Chondrocyte (in vitro differentiated cells): ENCODE measurements around the gene TNPO1. TPM values are rescaled to one million over a fixed set of nuclear protein-coding genes. Genes with fewer than 3 reads are reported as not detected.
A peak's percentile ranks its signal among the peaks of the same experiment; 100 is the strongest.

Source experiments
- DNase-seq: peaks from one replicate; pipeline ENCODE4 v3.0.0; 2021; ENCODE audit warnings: mixed read lengths, low spot score
- H3K27ac Mint-ChIP-seq: one replicate; pipeline ENCODE4 v1.8.0; 2021; ENCODE audit warnings: mild to moderate bottlenecking, moderate library complexity, mixed read lengths; ENCODE audit not compliant: unreplicated experiment
- H3K27me3 Mint-ChIP-seq: 2 replicates; pipeline ENCODE4 v1.8.0; 2021; ENCODE audit warnings: low read depth, mixed read lengths
- H3K36me3 Mint-ChIP-seq: 2 replicates; pipeline ENCODE4 v1.8.0; 2021; ENCODE audit warnings: low read depth, mixed read lengths
- H3K4me1 Mint-ChIP-seq: 2 replicates; pipeline ENCODE4 v1.8.0; 2021; ENCODE audit warnings: low read depth, mild to moderate bottlenecking, mixed read lengths
- H3K4me3 Mint-ChIP-seq: one replicate; pipeline ENCODE4 v1.8.0; 2021; ENCODE audit warnings: mild to moderate bottlenecking, moderate library complexity, mixed read lengths; ENCODE audit not compliant: unreplicated experiment
- H3K9me3 Mint-ChIP-seq: 2 replicates; pipeline ENCODE4 v1.8.0; 2021; ENCODE audit warnings: low read depth, mixed read lengths
- total RNA-seq: library from RNA; stranded (reverse); gene quantifications from 3 replicates; pipeline ENCODE4 v1.2.1, GENCODE V29; 2021
- TF ChIP-seq, protein P1 (sequence below): fragments of 200-600 bp; sonication (generic); IDR thresholded peaks from 2 replicates; pipeline ENCODE4 v1.5.0; 2021; ENCODE audit warnings: antibody characterized with exemption, mild to moderate bottlenecking, moderate library complexity

The TNPO1 gene
- total RNA-seq, 1 donor from 2014 or later = 132 TPM

DNA sequence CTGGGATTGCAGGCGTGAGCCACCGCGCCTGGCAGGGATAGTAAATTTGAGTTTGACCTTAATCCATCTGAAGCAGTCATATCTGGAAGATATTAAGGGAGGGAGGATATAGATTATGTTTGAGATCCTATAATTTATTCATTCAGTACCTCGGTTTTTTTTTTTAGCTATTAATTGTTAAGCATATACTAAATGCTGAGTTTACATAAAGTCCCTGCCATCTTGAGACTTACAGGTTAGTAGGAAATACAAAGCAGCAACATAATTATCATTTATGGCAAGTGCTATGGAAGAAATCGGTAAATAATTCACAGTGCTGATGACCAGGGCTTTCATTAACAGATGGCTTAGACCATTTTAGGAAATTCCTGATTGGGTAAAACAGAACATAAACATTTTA, 72.9 kb downstream of the TNPO1 start:
- DNase-seq = no peak
- peaks cover 2% of the 10 kb centered on the region for H3K4me1 Mint-ChIP-seq
- peaks cover 47% of the 10 kb centered on the region for H3K36me3 Mint-ChIP-seq
- no peak overlapping the region for H3K4me3 Mint-ChIP-seq
- H3K27ac Mint-ChIP-seq = peak overlapping the region; percentile 74
- no peaks in the 10 kb centered on the region for H3K27me3 Mint-ChIP-seq
- no peaks in the 10 kb centered on the region for H3K9me3 Mint-ChIP-seq
- TF ChIP-seq, protein P1, sequence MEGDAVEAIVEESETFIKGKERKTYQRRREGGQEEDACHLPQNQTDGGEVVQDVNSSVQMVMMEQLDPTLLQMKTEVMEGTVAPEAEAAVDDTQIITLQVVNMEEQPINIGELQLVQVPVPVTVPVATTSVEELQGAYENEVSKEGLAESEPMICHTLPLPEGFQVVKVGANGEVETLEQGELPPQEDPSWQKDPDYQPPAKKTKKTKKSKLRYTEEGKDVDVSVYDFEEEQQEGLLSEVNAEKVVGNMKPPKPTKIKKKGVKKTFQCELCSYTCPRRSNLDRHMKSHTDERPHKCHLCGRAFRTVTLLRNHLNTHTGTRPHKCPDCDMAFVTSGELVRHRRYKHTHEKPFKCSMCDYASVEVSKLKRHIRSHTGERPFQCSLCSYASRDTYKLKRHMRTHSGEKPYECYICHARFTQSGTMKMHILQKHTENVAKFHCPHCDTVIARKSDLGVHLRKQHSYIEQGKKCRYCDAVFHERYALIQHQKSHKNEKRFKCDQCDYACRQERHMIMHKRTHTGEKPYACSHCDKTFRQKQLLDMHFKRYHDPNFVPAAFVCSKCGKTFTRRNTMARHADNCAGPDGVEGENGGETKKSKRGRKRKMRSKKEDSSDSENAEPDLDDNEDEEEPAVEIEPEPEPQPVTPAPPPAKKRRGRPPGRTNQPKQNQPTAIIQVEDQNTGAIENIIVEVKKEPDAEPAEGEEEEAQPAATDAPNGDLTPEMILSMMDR = no peak

DNA sequence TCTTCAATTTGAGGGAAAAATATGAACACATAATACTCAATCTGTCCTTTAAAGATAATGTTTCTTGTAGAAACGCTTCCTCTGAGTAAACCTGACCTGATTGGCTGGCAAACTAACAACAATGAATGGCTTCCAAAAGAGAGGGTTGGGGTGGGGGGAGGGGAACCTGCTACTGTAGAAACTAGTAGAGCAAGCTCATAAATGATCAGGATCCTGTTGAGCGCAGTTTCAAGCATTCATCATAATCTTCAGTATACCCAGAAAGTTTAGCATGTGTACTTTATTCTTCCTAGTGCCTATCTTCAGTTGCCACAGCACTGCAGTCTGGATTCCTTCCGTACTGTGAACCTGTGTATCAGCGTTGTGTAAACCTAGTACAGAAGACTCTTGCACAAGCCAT, 76.4 kb downstream of the TNPO1 start:
- no peaks in the 10 kb centered on the region for H3K27me3 Mint-ChIP-seq
- H3K36me3 Mint-ChIP-seq = peaks cover 42% of the 10 kb centered on the region

DNA sequence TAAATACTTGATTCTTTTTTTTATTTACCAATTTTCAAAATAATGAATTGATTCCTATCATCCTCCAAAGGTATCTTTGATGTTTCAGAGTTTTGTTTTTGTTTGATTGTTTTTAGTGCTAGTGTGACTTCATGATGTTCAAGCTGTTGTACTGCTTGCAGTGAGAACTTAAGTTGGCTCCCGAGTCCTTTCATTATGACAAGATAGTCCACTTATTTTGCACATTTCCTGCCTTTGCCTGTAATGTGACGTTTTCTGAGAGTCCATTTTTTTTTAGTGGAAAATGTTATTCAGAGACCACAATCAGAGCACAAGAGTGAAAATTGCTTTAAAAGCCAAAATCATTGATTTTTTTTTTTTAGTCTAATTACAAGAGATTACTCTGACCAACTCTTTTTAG, 79.3 kb downstream of the TNPO1 start:
- no peaks in the 10 kb centered on the region for H3K27me3 Mint-ChIP-seq
- peaks cover 36% of the 10 kb centered on the region for H3K36me3 Mint-ChIP-seq
- H3K27ac Mint-ChIP-seq = peak overlapping the region; percentile 27
- DNase-seq = no peak
- H3K4me3 Mint-ChIP-seq = no peak overlapping the region
- TF ChIP-seq, protein P1 = no peak
- no peaks in the 10 kb centered on the region for H3K9me3 Mint-ChIP-seq
- H3K4me1 Mint-ChIP-seq = no peaks in the 10 kb centered on the region

More for the DNA sequence above, 76.4 kb downstream of the TNPO1 start:
- H3K4me3 Mint-ChIP-seq = no peak overlapping the region
- DNase-seq = no peak
- TF ChIP-seq, protein P1 = no peak
- no peak overlapping the region for H3K27ac Mint-ChIP-seq
- H3K4me1 Mint-ChIP-seq = no peaks in the 10 kb centered on the region
- H3K9me3 Mint-ChIP-seq = no peaks in the 10 kb centered on the region

DNA sequence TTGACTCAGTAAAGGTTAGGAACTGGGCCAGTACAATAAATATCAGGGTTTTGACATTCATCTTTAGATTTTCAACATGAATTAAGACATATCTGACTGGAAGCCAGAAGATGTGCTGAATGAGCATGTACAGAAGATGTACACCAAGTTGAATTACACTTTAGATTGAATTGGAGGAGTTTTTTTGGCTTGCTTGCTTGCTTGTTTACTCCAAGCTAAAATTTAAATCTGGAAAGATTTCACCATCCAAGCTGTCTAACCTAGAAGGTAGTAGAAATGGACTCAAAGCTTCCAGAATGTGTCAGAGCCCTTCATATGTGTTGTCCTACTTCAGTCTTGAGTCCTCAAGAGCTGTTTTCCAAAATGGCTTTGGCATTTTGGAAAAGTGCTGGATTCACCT, 90.3 kb downstream of the TNPO1 start:
- no peaks in the 10 kb centered on the region for H3K27me3 Mint-ChIP-seq
- H3K4me3 Mint-ChIP-seq = no peak overlapping the region
- H3K27ac Mint-ChIP-seq = no peak overlapping the region
- peaks cover 36% of the 10 kb centered on the region for H3K36me3 Mint-ChIP-seq
- DNase-seq = no peak
- H3K4me1 Mint-ChIP-seq = peaks cover 2% of the 10 kb centered on the region
- TF ChIP-seq, protein P1 = no peak
- H3K9me3 Mint-ChIP-seq = no peaks in the 10 kb centered on the region

DNA sequence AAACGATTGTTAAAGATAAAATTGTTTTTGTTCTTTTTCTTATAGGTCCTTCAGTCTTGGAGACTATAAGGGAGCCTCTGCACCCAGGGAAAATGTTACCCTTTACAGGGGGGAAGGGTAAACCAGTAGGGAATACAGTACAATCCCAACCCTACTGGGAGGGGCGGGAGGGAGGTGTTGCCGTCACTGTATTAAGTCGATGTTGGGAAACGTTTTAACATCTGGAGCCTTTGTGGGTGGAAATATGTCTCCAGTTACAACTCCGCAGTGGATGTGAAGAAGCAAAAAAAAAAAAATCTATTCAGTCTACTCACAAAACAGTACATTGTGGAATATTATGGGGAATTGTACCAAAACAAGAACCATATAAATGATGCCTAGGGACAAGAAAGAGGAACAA, 92.2 kb downstream of the TNPO1 start:
- Mint-ChIP-seq H3K36me3 (peaks cover 33% of the 10 kb centered on the region), H3K4me1 (peaks cover 2% of the 10 kb centered on the region), H3K9me3 (no peaks in the 10 kb centered on the region), H3K27ac (no peak overlapping the region), H3K27me3 (no peaks in the 10 kb centered on the region), H3K4me3 (no peak overlapping the region)
- TF ChIP-seq, protein P1 = no peak
- no peak for DNase-seq
